Osteocyte (in vitro differentiated cells): ENCODE measurements around the gene TNS1. TPM values are rescaled to one million over a fixed set of nuclear protein-coding genes. Genes with fewer than 3 reads are reported as not detected.

Experiments used
- DNase-seq: peaks from one replicate; pipeline ENCODE4 v3.0.0; 2021; ENCODE audit warnings: mixed read lengths; ENCODE audit not compliant: unreplicated experiment; ENCODE audit errors: extremely low spot score
- H3K27ac Mint-ChIP-seq: one replicate; pipeline ENCODE4 v1.8.0; 2021; ENCODE audit warnings: mild to moderate bottlenecking, mixed read lengths; ENCODE audit not compliant: unreplicated experiment
- H3K27me3 Mint-ChIP-seq: one replicate; pipeline ENCODE4 v1.8.0; 2021; ENCODE audit warnings: mixed read lengths; ENCODE audit not compliant: unreplicated experiment
- H3K36me3 Mint-ChIP-seq: one replicate; pipeline ENCODE4 v1.8.0; 2021; ENCODE audit warnings: mixed read lengths; ENCODE audit not compliant: unreplicated experiment
- H3K4me1 Mint-ChIP-seq: one replicate; pipeline ENCODE4 v1.8.0; 2021; ENCODE audit warnings: mixed read lengths; ENCODE audit not compliant: unreplicated experiment
- H3K4me3 Mint-ChIP-seq: one replicate; pipeline ENCODE4 v1.8.0; 2021; ENCODE audit warnings: mild to moderate bottlenecking, moderate library complexity, mixed read lengths; ENCODE audit not compliant: unreplicated experiment
- H3K9me3 Mint-ChIP-seq: one replicate; pipeline ENCODE4 v1.8.0; 2021; ENCODE audit warnings: mixed read lengths; ENCODE audit not compliant: unreplicated experiment
- total RNA-seq: library from RNA; stranded (reverse); gene quantifications from 2 replicates; pipeline ENCODE4 v1.2.1, GENCODE V29; 2021
- TF ChIP-seq, protein P1 (sequence below): fragments of 200-600 bp; sonication (generic); IDR thresholded peaks from 2 replicates; pipeline ENCODE4 v1.5.0; 2021; ENCODE audit warnings: antibody characterized with exemption, mild to moderate bottlenecking, moderate library complexity

The TNS1 gene
- total RNA-seq, 1 donor from 2014 or later, result 80.8 TPM

DNA sequence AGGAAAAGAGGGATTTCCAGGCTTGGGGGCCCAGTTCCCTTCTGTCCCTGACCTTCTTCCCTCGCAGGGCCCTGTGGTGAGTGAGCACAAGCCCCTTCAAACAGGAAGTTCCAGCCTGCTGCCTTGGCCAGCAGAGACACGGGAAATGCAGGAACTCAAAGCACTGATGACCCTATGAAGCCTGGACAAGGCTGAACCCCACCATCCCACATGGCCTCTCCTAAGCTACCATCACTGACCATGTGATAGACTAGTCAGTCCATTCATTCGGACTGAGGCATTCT, 196.4 kb downstream of the TNS1 start:
- TF ChIP-seq, protein P1, sequence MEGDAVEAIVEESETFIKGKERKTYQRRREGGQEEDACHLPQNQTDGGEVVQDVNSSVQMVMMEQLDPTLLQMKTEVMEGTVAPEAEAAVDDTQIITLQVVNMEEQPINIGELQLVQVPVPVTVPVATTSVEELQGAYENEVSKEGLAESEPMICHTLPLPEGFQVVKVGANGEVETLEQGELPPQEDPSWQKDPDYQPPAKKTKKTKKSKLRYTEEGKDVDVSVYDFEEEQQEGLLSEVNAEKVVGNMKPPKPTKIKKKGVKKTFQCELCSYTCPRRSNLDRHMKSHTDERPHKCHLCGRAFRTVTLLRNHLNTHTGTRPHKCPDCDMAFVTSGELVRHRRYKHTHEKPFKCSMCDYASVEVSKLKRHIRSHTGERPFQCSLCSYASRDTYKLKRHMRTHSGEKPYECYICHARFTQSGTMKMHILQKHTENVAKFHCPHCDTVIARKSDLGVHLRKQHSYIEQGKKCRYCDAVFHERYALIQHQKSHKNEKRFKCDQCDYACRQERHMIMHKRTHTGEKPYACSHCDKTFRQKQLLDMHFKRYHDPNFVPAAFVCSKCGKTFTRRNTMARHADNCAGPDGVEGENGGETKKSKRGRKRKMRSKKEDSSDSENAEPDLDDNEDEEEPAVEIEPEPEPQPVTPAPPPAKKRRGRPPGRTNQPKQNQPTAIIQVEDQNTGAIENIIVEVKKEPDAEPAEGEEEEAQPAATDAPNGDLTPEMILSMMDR, result no peak
- no peak overlapping the region for H3K4me3 Mint-ChIP-seq
- H3K27me3 Mint-ChIP-seq, result no peaks in the 10 kb centered on the region
- H3K27ac Mint-ChIP-seq, result no peak overlapping the region
- peaks cover 33% of the 10 kb centered on the region for H3K36me3 Mint-ChIP-seq
- H3K9me3 Mint-ChIP-seq, result no peaks in the 10 kb centered on the region
- H3K4me1 Mint-ChIP-seq, result peaks cover 3% of the 10 kb centered on the region
- no peak for DNase-seq

DNA sequence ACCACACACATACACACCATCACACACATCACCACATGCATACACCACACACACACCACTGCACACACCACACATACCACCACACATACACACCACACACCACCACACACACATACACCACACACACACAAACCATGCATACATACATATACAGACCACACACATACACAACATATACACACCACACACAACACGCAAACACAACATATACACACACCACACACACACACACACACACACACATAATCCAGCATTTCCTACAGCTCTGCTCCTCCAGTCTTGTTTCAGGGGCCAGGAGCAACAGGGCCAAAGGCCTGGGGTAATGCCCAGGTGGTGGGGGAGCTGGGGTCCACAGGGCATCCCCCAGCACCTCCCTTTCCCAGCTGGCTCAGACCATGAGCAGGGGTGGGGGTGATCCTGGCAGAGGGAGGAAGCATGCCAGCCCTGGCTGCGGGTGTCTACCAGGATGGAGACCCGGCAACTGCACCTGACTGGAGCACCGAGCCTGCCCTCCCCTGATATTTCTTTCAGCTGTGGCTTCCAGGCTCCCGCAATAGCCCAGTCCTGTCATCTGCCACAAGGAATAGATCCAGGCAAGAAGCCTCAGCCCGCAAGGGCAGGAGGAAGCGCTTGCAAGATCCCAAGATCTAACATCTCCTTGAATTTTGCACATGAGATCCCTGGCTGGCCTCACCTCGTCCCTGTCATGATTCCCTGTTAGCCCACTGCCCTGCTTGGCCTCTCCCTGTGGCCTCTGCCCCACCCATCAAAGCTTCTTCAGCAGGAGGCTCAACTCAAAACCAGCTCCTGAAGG, 196.9 kb downstream of the TNS1 start:
- Mint-ChIP-seq H3K4me1 (peaks cover 3% of the 10 kb centered on the region), H3K27me3 (no peaks in the 10 kb centered on the region), H3K27ac (no peak overlapping the region), H3K9me3 (no peaks in the 10 kb centered on the region), H3K4me3 (no peak overlapping the region), H3K36me3 (peaks cover 30% of the 10 kb centered on the region)
- no peak for DNase-seq
- TF ChIP-seq, protein P1, result no peak

DNA sequence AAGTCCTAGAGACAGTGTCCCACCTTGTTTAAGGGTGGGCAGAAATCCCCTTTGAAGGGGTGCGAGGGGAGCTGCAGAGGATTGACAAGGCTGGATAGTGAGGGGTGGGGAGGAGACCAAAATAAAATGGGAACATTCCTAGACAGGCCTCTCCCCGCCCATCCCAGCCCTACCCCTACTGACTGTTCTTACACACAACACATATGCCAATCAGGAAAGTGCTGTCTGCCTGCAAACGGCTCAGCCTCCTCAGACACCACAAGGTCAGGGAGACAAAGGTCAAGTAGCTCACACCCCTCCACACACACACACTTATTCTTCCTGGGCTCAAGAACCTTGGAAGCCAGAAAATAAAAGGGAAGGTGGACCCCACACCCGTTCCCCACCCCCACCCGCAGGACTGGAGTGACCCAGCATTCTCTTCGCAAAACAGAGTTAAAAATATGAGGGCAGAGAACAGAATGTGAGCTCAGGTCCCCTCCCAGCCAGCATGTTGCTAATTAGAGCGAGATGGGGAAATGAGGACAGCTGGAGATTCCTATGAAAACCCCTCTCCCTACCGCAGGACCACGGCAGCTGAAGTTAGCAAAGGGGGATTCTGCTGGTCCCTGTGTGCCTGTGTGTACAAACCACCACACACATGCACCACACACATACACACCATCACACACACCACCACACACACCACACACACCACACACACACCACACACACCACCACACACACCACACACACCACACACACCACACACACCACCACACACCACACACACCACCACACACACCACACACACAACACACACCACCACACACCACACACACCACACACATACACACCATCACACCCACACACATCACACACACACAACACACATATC, 197.8 kb downstream of the TNS1 start:
- no peak overlapping the region for H3K4me3 Mint-ChIP-seq

DNA sequence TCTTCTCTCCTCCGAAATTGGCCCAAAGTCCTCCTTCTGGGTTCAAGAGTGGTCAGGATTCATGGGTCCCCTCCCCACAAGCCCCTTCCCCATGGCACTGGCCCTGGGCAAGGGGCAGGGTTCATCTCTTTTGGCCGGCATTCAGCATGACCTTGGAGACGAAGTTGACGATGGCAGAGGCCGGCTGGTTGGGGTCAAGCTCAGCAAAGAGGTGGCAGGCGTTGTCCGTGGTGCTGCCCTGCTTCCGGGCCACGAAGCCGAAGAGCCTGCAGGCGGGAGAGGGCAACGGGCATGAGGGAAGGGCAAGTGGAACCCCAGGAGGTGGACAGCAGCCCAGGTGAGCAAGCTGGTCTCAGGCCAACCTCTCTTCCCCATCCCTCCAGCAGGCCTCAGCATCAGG, 198.5 kb downstream of the TNS1 start:
- H3K36me3 Mint-ChIP-seq, result peaks cover 20% of the 10 kb centered on the region
- no peaks in the 10 kb centered on the region for H3K27me3 Mint-ChIP-seq
- peaks cover 3% of the 10 kb centered on the region for H3K4me1 Mint-ChIP-seq
- no peak overlapping the region for H3K27ac Mint-ChIP-seq
- no peak overlapping the region for H3K4me3 Mint-ChIP-seq
- DNase-seq, result no peak
- no peaks in the 10 kb centered on the region for H3K9me3 Mint-ChIP-seq
- TF ChIP-seq, protein P1, result no peak

More for the DNA sequence above, 197.8 kb downstream of the TNS1 start:
- TF ChIP-seq, protein P1, result no peak
- Mint-ChIP-seq H3K36me3 (peaks cover 26% of the 10 kb centered on the region), H3K27me3 (no peaks in the 10 kb centered on the region), H3K9me3 (no peaks in the 10 kb centered on the region), H3K27ac (peak overlapping the region; percentile 56), H3K4me1 (peaks cover 3% of the 10 kb centered on the region)
- no peak for DNase-seq

DNA sequence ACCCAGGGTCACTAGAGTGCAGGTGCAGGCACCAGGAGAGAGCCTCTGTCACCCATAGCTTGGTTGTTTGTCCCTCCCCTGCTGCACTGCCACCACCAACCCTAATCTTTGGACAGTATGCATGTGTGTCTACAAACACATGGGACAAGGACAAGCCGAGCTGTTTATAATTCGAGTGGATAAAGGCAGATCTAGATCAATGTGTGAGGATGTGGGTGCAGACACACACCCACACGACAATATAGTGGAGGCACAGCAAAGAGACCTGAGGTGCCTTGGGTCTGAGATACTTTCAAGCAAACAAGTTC, 199.2 kb downstream of the TNS1 start:
- TF ChIP-seq, protein P1, result no peak
- peaks cover 16% of the 10 kb centered on the region for H3K36me3 Mint-ChIP-seq
- no peak overlapping the region for H3K27ac Mint-ChIP-seq

More for the DNA sequence above, 199.2 kb downstream of the TNS1 start:
- DNase-seq, result no peak
- no peaks in the 10 kb centered on the region for H3K27me3 Mint-ChIP-seq
- no peaks in the 10 kb centered on the region for H3K9me3 Mint-ChIP-seq
- H3K4me3 Mint-ChIP-seq, result no peak overlapping the region
- H3K4me1 Mint-ChIP-seq, result peaks cover 3% of the 10 kb centered on the region
